GM19193 (cell line): ENCODE results near the gene SPP1.

Source experiments
- POLR2A ChIP-seq: IDR thresholded peaks from 4 replicates; pipeline ENCODE4 v1.6.1; 2011; ENCODE audit not compliant: insufficient read depth, insufficient read length; ENCODE audit errors: extremely low read depth

SPP1 gene

DNA sequence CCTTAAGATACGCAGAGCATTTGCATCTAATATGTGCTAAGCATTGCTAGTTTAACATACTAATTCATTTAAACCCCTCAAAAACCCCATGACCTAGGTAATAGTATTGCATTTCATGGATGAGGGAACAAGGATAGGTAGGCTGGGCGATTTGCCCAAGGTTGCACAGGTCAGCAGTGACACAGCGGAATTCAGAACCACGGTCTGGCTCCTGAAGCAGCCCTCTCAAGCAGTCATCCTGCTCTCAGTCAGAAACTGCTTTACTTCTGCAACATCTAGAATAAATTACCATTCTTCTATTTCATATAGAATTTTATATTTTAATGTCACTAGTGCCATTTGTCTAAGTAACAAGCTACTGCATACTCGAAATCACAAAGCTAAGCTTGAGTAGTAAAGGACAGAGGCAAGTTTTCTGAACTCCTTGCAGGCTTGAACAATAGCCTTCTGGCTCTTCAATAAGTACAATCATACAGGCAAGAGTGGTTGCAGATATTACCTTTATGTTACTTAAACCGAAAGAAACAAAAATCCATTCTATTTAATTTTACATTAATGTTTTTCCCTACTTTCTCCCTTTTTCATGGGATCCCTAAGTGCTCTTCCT is 555 bp upstream of the SPP1 start:
- TF ChIP-seq POLR2A: no peak

DNA sequence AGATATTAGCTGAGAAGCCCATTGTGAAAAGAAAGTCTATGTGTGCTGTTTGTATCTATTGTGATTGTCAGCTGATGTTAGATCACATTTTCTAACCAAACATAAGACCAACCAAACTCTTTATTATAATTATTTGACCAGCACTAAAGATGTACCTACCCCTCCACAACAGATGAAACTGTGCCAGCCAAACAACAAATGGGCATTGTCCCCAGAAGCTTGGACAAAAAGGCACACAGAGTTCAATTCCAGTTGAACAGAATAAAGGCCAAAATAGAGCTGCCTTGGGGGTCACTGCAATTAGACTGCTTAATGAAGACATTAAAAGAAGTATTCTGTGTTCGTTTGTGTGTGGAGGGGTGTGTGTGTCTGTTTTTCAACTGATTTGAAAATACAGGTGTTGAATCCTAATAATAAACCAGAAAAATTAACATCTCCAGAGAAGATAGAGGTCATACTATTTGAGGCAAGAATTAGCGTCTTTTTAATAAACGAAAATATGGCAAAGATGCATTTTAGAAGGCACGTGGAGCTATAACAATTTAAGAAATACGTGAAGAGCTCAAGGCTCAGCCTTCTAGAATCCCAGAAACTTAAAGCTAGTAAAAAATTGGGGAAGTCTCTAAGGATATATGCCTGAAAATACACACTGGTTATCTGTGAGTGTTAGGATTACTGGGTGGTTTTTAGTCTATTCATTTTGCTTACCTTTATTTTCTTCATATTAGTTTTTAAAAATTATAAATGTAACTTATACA is 2.2 kb downstream of the SPP1 start:
- TF ChIP-seq POLR2A: no peak

DNA sequence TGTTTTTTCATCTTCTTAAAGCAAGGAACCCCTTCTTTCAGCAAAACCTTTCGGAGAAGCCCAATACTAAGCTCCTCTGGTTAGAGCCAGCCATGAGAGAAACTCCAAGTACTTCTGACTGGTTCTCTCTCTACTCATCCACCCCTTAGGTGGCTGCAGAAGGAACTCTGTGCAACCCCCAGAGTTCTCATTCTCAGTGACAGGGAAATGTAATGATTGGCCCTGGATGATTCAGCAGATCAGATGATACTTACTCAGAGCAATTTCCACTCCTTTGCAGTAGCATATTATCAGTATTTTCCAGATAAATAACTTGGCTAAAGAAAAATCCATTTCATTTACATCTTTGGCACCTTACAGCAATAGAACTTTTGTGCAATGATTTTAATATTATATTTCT is 3.2 kb downstream of the SPP1 start:
- TF ChIP-seq POLR2A: no peak

DNA sequence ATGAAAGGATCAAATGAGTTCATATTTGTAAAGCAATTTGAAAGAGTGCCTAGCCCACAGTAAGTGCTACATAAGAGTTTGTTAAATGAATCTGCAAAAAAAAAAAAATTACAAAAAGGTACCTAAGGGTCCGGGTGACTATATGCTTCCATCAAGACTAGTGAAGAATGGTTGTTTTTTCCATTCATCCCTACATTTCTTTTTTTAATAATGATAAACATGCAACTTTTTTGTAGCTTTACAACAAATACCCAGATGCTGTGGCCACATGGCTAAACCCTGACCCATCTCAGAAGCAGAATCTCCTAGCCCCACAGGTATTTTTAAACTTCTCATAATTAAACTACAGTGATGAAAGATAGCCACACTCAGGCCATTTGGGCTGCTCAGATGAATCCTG is 4.3 kb downstream of the SPP1 start:
- TF ChIP-seq POLR2A: no peak

DNA sequence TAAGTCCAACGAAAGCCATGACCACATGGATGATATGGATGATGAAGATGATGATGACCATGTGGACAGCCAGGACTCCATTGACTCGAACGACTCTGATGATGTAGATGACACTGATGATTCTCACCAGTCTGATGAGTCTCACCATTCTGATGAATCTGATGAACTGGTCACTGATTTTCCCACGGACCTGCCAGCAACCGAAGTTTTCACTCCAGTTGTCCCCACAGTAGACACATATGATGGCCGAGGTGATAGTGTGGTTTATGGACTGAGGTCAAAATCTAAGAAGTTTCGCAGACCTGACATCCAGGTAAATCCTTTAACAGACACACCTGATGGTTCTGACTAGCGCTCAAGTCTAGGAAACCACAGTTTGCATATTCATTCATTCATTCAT is 6.0 kb downstream of the SPP1 start:
- no peak for TF ChIP-seq POLR2A

DNA sequence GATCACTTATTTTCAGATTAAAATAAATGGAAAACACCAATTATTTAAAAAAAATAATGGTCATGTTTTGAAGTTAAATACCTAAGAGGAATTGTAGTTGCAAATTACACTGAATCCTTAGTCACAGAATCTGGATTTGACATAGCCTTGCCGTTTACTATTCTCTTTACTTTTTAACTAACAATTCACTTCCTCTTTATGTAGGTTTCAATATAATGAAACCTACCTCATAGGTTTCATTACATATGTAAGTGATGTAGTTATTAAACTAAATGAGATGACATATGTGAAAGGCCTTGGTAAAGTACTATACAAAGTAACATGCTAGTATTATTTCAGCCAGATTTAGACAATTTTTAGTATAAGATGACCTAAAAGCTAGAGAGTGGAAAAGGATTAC is 6.5 kb downstream of the SPP1 start:
- TF ChIP-seq POLR2A: no peak

DNA sequence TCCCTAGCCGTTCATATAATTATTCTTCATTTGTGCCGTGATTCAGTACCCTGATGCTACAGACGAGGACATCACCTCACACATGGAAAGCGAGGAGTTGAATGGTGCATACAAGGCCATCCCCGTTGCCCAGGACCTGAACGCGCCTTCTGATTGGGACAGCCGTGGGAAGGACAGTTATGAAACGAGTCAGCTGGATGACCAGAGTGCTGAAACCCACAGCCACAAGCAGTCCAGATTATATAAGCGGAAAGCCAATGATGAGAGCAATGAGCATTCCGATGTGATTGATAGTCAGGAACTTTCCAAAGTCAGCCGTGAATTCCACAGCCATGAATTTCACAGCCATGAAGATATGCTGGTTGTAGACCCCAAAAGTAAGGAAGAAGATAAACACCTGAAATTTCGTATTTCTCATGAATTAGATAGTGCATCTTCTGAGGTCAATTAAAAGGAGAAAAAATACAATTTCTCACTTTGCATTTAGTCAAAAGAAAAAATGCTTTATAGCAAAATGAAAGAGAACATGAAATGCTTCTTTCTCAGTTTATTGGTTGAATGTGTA is 7.0 kb downstream of the SPP1 start:
- TF ChIP-seq POLR2A: no peak

DNA sequence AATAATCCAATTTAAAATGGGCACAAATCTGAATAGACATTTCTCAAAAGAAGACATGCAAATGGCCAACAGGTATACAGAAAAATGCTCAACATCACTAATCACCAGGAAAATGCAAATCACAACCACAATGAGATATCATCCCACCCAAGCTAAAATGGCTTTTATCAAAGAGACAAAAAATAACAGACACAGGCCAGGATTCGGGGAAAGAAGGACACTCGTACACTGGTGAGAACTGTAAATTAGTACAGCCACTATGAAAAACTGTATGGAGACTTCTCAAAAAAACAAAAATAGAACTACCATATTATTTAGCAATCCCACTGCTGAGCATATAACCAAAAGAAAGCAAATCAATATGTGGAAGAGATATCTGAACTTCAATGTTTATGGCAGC is 8.5 kb downstream of the SPP1 start:
- TF ChIP-seq POLR2A: no peak

DNA sequence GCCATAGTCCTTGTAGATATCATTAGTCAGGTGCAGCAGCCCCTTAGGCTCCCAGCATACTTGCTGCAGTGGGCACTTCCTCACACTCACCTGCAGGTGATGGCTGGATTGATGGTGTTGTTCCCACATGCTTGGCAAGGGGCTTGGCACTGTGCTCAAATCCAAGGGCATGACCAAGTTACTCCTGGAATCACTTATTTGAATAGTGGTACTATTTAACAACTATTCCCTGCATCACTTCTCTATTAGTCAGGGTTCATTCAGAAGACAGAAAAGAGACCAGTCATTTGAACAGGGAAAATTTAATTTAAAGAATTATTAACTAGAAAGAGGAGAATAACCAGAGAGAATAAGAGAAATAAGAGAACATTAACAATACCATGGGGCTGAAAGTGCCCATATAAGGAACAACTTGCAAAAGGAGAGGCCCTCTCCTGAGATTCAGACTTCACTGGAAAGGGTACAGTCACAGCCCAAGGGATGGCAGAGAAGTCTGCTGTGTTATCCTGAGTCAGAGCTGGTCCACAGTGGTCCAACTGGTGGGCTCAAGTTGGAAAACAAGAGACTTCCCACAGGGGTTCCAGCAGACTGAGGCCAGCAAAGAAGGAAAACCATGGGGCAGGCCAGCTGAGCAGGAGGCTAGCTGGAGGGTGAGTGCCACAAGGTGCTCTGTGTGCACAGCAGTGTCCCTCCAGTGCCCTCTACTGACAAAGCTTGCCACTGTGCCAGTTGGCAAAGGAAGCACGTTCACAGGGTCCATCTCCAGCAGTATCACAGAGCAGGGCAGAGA is 9.8 kb downstream of the SPP1 start:
- TF ChIP-seq POLR2A: no peak

DNA sequence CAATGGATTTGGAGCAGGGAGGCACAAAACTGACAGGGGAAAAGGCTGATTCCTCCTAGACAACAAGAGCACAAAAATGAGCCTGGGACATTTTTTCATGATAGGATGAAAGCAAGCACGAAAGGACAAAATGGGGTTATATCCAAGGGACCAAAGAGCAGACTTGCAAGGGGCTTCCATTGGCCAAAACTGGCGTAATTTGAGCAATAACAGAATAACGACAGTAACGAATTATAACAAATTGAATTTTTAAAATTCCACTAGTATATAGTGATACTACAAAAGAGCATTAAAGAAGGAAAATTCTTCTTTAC is 10.3 kb downstream of the SPP1 start:
- TF ChIP-seq POLR2A: no peak

DNA sequence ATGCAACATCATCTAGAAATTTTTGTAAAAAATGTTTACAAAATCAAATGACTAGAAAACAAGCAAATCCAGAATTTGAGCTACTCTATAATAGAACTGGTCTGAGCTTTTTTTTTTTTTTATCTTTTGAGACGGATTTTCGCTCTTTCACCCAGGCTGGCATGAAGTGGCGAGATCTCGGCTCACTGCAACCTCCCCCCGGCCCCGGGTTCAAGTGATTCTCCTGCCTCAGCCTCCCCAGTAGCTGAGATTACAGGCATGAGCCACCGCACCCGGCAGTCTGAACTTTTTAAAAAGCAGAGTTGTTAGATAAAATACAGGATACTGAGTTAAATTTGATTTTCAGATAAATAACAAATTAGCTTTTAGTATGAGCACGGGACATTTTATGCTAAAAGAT is 11.0 kb downstream of the SPP1 start:
- TF ChIP-seq POLR2A: no peak

DNA sequence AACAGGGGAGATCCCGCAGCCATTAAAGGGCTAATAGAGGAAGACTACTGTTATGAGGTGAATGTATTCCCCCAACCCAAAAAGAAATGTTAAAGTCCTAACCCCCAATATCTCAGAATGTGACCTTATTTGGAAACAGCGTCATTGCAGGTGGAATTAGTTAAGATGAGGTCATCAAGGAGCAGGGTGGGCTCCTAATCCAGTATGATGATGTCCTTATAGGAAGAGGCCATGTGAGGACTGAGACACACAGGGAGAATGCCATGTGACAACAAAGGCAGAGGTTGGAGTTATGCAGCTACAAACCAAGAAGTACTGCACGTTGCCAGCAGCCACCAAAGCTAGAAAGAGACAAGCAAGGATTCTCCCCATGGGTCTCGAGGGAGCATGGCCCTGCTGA is 14.3 kb downstream of the SPP1 start:
- no peak for TF ChIP-seq POLR2A

DNA sequence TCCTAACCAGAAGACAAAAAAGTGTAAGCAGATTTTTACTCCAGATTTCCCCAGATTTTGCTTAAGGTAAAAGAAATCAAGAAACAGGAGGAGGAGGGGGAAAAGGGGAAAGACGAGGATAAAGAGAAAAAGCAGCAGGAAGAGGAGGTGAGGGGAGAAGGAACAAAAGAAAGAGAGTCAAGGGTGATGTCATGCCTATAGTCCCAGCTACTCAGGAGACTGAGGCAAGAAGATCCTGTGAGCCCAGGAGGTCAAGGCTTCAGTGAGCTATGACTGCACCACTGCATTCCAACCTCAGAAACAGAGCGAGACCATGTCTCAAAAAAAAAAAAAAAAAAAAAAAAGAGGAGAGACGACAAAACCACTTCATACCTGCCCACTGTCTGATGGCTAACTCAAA is 19.9 kb downstream of the SPP1 start:
- TF ChIP-seq POLR2A: no peak

DNA sequence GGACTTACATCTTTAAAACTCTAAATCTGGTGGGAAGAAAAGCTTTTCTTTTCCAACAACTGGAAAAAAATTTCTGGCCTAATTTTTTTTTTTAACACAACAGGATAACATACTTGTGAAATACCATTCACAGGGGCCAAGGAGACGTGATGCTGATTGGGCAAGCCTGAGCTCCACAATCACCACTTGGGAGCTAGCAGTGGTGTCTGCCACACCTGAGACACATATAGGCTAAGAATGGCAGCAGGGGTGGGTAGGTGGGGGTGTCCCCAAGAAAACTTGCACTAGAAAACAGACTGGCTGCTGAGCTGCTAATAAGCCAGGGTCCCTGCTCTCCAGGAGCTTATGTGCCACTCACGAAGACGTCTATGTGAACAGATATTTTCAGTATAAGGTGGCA is 26.4 kb downstream of the SPP1 start:
- TF ChIP-seq POLR2A: no peak

DNA sequence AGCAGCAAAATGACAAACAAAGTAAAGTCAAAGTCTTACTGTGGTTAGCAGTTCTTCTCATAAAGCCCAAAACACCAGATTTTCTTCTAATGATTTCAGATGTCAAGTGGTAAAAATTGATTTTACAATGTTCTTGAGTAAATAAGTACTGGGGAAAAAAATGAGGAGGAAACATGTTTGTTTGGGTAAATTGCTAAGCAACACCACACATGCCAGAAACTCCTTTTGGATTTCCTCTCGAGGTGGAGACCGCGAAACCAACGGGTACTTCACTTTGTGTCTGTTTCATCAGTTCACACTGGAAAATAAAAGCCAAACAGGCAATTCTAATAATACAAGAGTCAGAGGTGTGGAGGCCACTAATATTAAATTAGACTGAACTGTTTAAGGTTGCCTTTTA is 27.3 kb downstream of the SPP1 start:
- TF ChIP-seq POLR2A: no peak

DNA sequence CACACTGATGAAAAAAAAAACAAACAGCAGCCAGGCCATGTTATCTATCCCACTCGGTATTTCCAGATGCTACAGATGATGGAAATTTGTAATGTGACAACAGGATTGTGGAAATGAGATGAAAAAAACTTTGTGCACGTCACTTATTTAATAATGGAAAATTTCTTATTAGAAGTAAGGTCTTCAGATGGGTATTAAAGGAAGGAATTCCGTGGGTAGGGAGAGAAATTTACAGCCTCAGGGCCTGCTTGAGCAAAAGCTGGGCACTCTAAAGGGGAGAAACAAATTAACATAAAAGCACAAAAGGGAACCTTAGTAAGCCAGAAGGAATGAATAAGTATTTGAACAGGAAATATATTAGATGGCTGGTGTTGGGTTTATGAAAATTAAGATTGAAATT is 27.7 kb downstream of the SPP1 start:
- TF ChIP-seq POLR2A: no peak
